Activated CD4-positive, alpha-beta T cell treated with anti-CD3 and anti-CD28 coated beads, Interleukin-2, amount 10 ng/mL, durations not matched to agents 24 days and 14 days (primary cell): Measurements from ENCODE around the gene ADAMTSL3. TPM values are rescaled to one million over a fixed set of nuclear protein-coding genes. Genes with fewer than 3 reads are reported as not detected.

Experiments used
- DNase-seq: peaks from one replicate; pipeline ENCODE4 v3.0.0; 2022
- H3K27ac Mint-ChIP-seq: one replicate; pipeline ENCODE4 v1.8.0; 2022; ENCODE audit warnings: mild to moderate bottlenecking, mixed read lengths
- H3K27me3 Mint-ChIP-seq: one replicate; pipeline ENCODE4 v1.8.0; 2022; ENCODE audit warnings: mixed read lengths
- H3K36me3 Mint-ChIP-seq: one replicate; pipeline ENCODE4 v1.8.0; 2022; ENCODE audit warnings: low read depth, mild to moderate bottlenecking, mixed read lengths
- H3K4me1 Mint-ChIP-seq: one replicate; pipeline ENCODE4 v1.8.0; 2021; ENCODE audit warnings: mixed read lengths
- H3K4me3 Mint-ChIP-seq: one replicate; pipeline ENCODE4 v1.8.0; 2022; ENCODE audit warnings: mild to moderate bottlenecking, moderate library complexity, mixed read lengths
- H3K9me3 Mint-ChIP-seq: one replicate; pipeline ENCODE4 v1.8.0; 2021; ENCODE audit warnings: mixed read lengths
- intact Hi-C: fragments of 100-400 bp; cut with micrococcal nuclease; formaldehyde crosslinking; loops from one replicate; pipeline ENCODE4 v1.15.1; 2023
- total RNA-seq: library from RNA; stranded (reverse); gene quantifications from 2 replicates; pipeline ENCODE4 v1.2.3, GENCODE V29; 2022

ADAMTSL3 gene
- total RNA-seq, 1 donor from 2014 or later, result not detected

- Mint-ChIP-seq H3K27ac (no peak overlapping the region), H3K36me3 (no peaks in the 10 kb centered on the region), H3K4me1 (no peaks in the 10 kb centered on the region), H3K9me3 (no peaks in the 10 kb centered on the region), H3K27me3 (peaks cover 5% of the 10 kb centered on the region), H3K4me3 (no peak overlapping the region)
- intact Hi-C loops, result no loop called here
- DNase-seq, result no peak
These were observed 200.4 kb downstream of the ADAMTSL3 start for GRCh38 chr15:83854321-83854720.

GRCh38 chr15:83854950-83855707 is 201.2 kb downstream of the ADAMTSL3 start:
- Mint-ChIP-seq H3K9me3 (no peaks in the 10 kb centered on the region), H3K27ac (no peak overlapping the region), H3K4me1 (no peaks in the 10 kb centered on the region), H3K27me3 (peaks cover 5% of the 10 kb centered on the region), H3K4me3 (no peak overlapping the region), H3K36me3 (no peaks in the 10 kb centered on the region)
- intact Hi-C loops, result no loop called here
- DNase-seq, result no peak

GRCh38 chr15:83855956-83856355 is 202.0 kb downstream of the ADAMTSL3 start:
- intact Hi-C loops, result no loop called here
- H3K36me3 Mint-ChIP-seq, result no peaks in the 10 kb centered on the region
- DNase-seq, result no peak
- H3K27me3 Mint-ChIP-seq, result peaks cover 5% of the 10 kb centered on the region
- H3K4me3 Mint-ChIP-seq, result no peak overlapping the region
- H3K9me3 Mint-ChIP-seq, result no peaks in the 10 kb centered on the region
- H3K4me1 Mint-ChIP-seq, result no peaks in the 10 kb centered on the region
- no peak overlapping the region for H3K27ac Mint-ChIP-seq

- DNase-seq, result no peak
- H3K27me3 Mint-ChIP-seq, result peaks cover 7% of the 10 kb centered on the region
- no peaks in the 10 kb centered on the region for H3K36me3 Mint-ChIP-seq
- intact Hi-C loops, result no loop called here
- no peaks in the 10 kb centered on the region for H3K9me3 Mint-ChIP-seq
- no peaks in the 10 kb centered on the region for H3K4me1 Mint-ChIP-seq
- H3K27ac Mint-ChIP-seq, result no peak overlapping the region
- H3K4me3 Mint-ChIP-seq, result no peak overlapping the region
These were observed 205.0 kb downstream of the ADAMTSL3 start for GRCh38 chr15:83858820-83859505.

- H3K4me1 Mint-ChIP-seq, result no peaks in the 10 kb centered on the region
- intact Hi-C loops, result no loop called here
- no peak overlapping the region for H3K27ac Mint-ChIP-seq
- no peaks in the 10 kb centered on the region for H3K9me3 Mint-ChIP-seq
- DNase-seq, result no peak
- H3K36me3 Mint-ChIP-seq, result no peaks in the 10 kb centered on the region
- H3K4me3 Mint-ChIP-seq, result no peak overlapping the region
- H3K27me3 Mint-ChIP-seq, result peaks cover 2% of the 10 kb centered on the region
These were observed 212.8 kb downstream of the ADAMTSL3 start for GRCh38 chr15:83866692-83867091.

GRCh38 chr15:83869341-83869740 is 215.4 kb downstream of the ADAMTSL3 start:
- no peak overlapping the region for H3K27ac Mint-ChIP-seq
- H3K4me3 Mint-ChIP-seq, result no peak overlapping the region
- H3K36me3 Mint-ChIP-seq, result no peaks in the 10 kb centered on the region
- H3K4me1 Mint-ChIP-seq, result no peaks in the 10 kb centered on the region
- DNase-seq, result peak; percentile 14
- intact Hi-C loops, result no loop called here
- no peaks in the 10 kb centered on the region for H3K9me3 Mint-ChIP-seq
- no peaks in the 10 kb centered on the region for H3K27me3 Mint-ChIP-seq

- H3K4me1 Mint-ChIP-seq, result no peaks in the 10 kb centered on the region
- no peak overlapping the region for H3K27ac Mint-ChIP-seq
- DNase-seq, result no peak
- no peak overlapping the region for H3K4me3 Mint-ChIP-seq
- H3K36me3 Mint-ChIP-seq, result no peaks in the 10 kb centered on the region
- intact Hi-C loops, result no loop called here
- H3K27me3 Mint-ChIP-seq, result no peaks in the 10 kb centered on the region
- H3K9me3 Mint-ChIP-seq, result no peaks in the 10 kb centered on the region
These were observed 218.1 kb downstream of the ADAMTSL3 start for GRCh38 chr15:83871808-83872559.

- no peak for DNase-seq
- Mint-ChIP-seq H3K36me3 (no peaks in the 10 kb centered on the region), H3K9me3 (no peaks in the 10 kb centered on the region), H3K27me3 (no peaks in the 10 kb centered on the region), H3K27ac (no peak overlapping the region), H3K4me3 (no peak overlapping the region), H3K4me1 (no peaks in the 10 kb centered on the region)
- intact Hi-C loops, result no loop called here
These were observed 220.0 kb downstream of the ADAMTSL3 start for GRCh38 chr15:83873966-83874365.

- intact Hi-C loops, result no loop called here
- no peak overlapping the region for H3K4me3 Mint-ChIP-seq
- no peaks in the 10 kb centered on the region for H3K9me3 Mint-ChIP-seq
- no peak overlapping the region for H3K27ac Mint-ChIP-seq
- DNase-seq, result no peak
- no peaks in the 10 kb centered on the region for H3K36me3 Mint-ChIP-seq
- H3K4me1 Mint-ChIP-seq, result no peaks in the 10 kb centered on the region
- peaks cover 5% of the 10 kb centered on the region for H3K27me3 Mint-ChIP-seq
These were observed 226.6 kb downstream of the ADAMTSL3 start for GRCh38 chr15:83880529-83880928.

- intact Hi-C loops, result no loop called here
- Mint-ChIP-seq H3K4me1 (no peaks in the 10 kb centered on the region), H3K4me3 (no peak overlapping the region), H3K9me3 (no peaks in the 10 kb centered on the region), H3K27me3 (peaks cover 5% of the 10 kb centered on the region), H3K27ac (no peak overlapping the region), H3K36me3 (no peaks in the 10 kb centered on the region)
- DNase-seq, result no peak
These were observed 227.2 kb downstream of the ADAMTSL3 start for GRCh38 chr15:83881156-83881555.

- peaks cover 2% of the 10 kb centered on the region for H3K4me1 Mint-ChIP-seq
- no peak for DNase-seq
- H3K36me3 Mint-ChIP-seq, result no peaks in the 10 kb centered on the region
- no peak overlapping the region for H3K4me3 Mint-ChIP-seq
- intact Hi-C loops, result no loop called here
- no peak overlapping the region for H3K27ac Mint-ChIP-seq
- H3K27me3 Mint-ChIP-seq, result no peaks in the 10 kb centered on the region
- no peaks in the 10 kb centered on the region for H3K9me3 Mint-ChIP-seq
These were observed 232.4 kb downstream of the ADAMTSL3 start for GRCh38 chr15:83886321-83886720.

GRCh38 chr15:83887404-83887803 is 233.5 kb downstream of the ADAMTSL3 start:
- H3K9me3 Mint-ChIP-seq, result no peaks in the 10 kb centered on the region
- H3K4me3 Mint-ChIP-seq, result no peak overlapping the region
- peaks cover 1% of the 10 kb centered on the region for H3K27me3 Mint-ChIP-seq
- DNase-seq, result no peak
- peaks cover 2% of the 10 kb centered on the region for H3K4me1 Mint-ChIP-seq
- intact Hi-C loops, result no loop called here
- no peaks in the 10 kb centered on the region for H3K36me3 Mint-ChIP-seq
- no peak overlapping the region for H3K27ac Mint-ChIP-seq

GRCh38 chr15:83887961-83888360 is 234.0 kb downstream of the ADAMTSL3 start:
- no peak for DNase-seq
- H3K27ac Mint-ChIP-seq, result no peak overlapping the region
- H3K27me3 Mint-ChIP-seq, result peaks cover 1% of the 10 kb centered on the region
- no peaks in the 10 kb centered on the region for H3K9me3 Mint-ChIP-seq
- no peak overlapping the region for H3K4me3 Mint-ChIP-seq
- no peaks in the 10 kb centered on the region for H3K36me3 Mint-ChIP-seq
- peaks cover 2% of the 10 kb centered on the region for H3K4me1 Mint-ChIP-seq
- intact Hi-C loops, result no loop called here

GRCh38 chr15:83889995-83890394 is 236.1 kb downstream of the ADAMTSL3 start:
- Mint-ChIP-seq H3K27ac (no peak overlapping the region), H3K4me1 (peaks cover 2% of the 10 kb centered on the region), H3K4me3 (no peak overlapping the region), H3K27me3 (peaks cover 4% of the 10 kb centered on the region), H3K9me3 (no peaks in the 10 kb centered on the region), H3K36me3 (no peaks in the 10 kb centered on the region)
- intact Hi-C loops, result no loop called here
- no peak for DNase-seq
